Measurements from ENCODE around the gene RAD21L1.

GRCh38 chr20:1187605-1188171 is 38.2 kb upstream of the RAD21L1 start:
- TF ChIP-seq CTCF (conservative IDR thresholded peaks at IDR 0.05 in 1 of 2, IDR thresholded peaks at IDR 0.05 in 1 of 2; ENCODE audit: extremely low read depth in 1 of 2, insufficient read depth in 1 of 2, low read depth in 1 of 2, low read length in 2 of 2) (no peak), EZH2 (IDR thresholded peaks at IDR 0.05; ENCODE audit: borderline replicate concordance, low read length) (no peak)

Measured in mammary epithelial cell (primary cell).